MM.1S (cell line): ENCODE data around the gene KRTAP5-6.

Source experiments
- DNase-seq: peaks from one replicate; pipeline ENCODE4 v3.0.0-alpha.2; 2015
- H2AFZ ChIP-seq: fragments of 300-600 bp; sonication (generic); 2 replicates; pipeline ENCODE4 v1.6.0; 2016; ENCODE audit warnings: antibody characterized with exemption, low read length
- H3F3A ChIP-seq: fragments of 300-600 bp; sonication (generic); 2 replicates; pipeline ENCODE4 v1.6.1; 2016; ENCODE audit warnings: mild to moderate bottlenecking, antibody characterized with exemption, low read length, moderate library complexity, mixed read lengths; ENCODE audit not compliant: insufficient read depth
- H3K27ac ChIP-seq: fragments of 300-600 bp; sonication (generic); 2 replicates; pipeline ENCODE4 v1.5.1; 2016; ENCODE audit warnings: mild to moderate bottlenecking, low read length
- H3K27me3 ChIP-seq: fragments of 300-600 bp; sonication (generic); replicated peaks from 2 replicates; pipeline ENCODE4 v1.6.0; 2016; ENCODE audit warnings: low read length; ENCODE audit not compliant: insufficient read depth
- H3K36me3 ChIP-seq: fragments of 300-600 bp; sonication (generic); replicated peaks from 2 replicates; pipeline ENCODE4 v1.6.1; 2016; ENCODE audit warnings: mild to moderate bottlenecking, low read length, mixed read lengths; ENCODE audit not compliant: insufficient read depth
- H3K4me1 ChIP-seq: fragments of 300-600 bp; sonication (generic); 2 replicates; pipeline ENCODE4 v1.6.1; 2016; ENCODE audit warnings: low read length, mixed read lengths
- H3K4me2 ChIP-seq: fragments of 300-600 bp; sonication (generic); 2 replicates; pipeline ENCODE4 v1.6.0; 2016; ENCODE audit warnings: low read depth, low read length
- H3K4me3 ChIP-seq: fragments of 300-600 bp; sonication (generic); 2 replicates; pipeline ENCODE4 v1.5.1; 2016; ENCODE audit warnings: low read length, mixed read lengths
- H3K79me2 ChIP-seq: fragments of 300-600 bp; sonication (generic); 2 replicates; pipeline ENCODE4 v1.6.1; 2016; ENCODE audit warnings: mixed run types, low read length, mixed read lengths
- H3K9ac ChIP-seq: fragments of 300-600 bp; sonication (generic); 2 replicates; pipeline ENCODE4 v1.6.1; 2016; ENCODE audit warnings: low read length, mixed read lengths
- H3K9me2 ChIP-seq: fragments of 300-600 bp; sonication (generic); replicated peaks from 2 replicates; pipeline ENCODE4 v1.6.1; 2016; ENCODE audit warnings: mild to moderate bottlenecking, low read length, mixed read lengths; ENCODE audit not compliant: insufficient read depth
- H3K9me3 ChIP-seq: fragments of 300-600 bp; sonication (generic); replicated peaks from 2 replicates; pipeline ENCODE4 v1.6.1; 2016; ENCODE audit warnings: mild to moderate bottlenecking, low read length, mixed read lengths; ENCODE audit not compliant: insufficient read depth
- H4K20me1 ChIP-seq: fragments of 300-600 bp; sonication (generic); 2 replicates; pipeline ENCODE4 v1.6.1; 2016; ENCODE audit warnings: mild to moderate bottlenecking, low read length, moderate library complexity, mixed read lengths; ENCODE audit not compliant: insufficient read depth
- CTCF ChIP-seq: fragments of 300-600 bp; sonication (generic); IDR thresholded peaks from 2 replicates; pipeline ENCODE4 v1.5.1; 2016; ENCODE audit warnings: antibody characterized with exemption, low read length, mixed read lengths
- EZH2 ChIP-seq: fragments of 300-600 bp; sonication (generic); optimal IDR thresholded peaks from 2 replicates; pipeline ENCODE3; 2017; ENCODE audit warnings: low read depth, mild to moderate bottlenecking, antibody characterized with exemption, low read length, mixed read lengths
- EZH2phosphoT487 ChIP-seq: fragments of 300-600 bp; sonication (generic); IDR thresholded peaks from 2 replicates; pipeline ENCODE4 v1.6.1; 2018; ENCODE audit warnings: antibody characterized with exemption, low read length

KRTAP5-6 gene

DNA sequence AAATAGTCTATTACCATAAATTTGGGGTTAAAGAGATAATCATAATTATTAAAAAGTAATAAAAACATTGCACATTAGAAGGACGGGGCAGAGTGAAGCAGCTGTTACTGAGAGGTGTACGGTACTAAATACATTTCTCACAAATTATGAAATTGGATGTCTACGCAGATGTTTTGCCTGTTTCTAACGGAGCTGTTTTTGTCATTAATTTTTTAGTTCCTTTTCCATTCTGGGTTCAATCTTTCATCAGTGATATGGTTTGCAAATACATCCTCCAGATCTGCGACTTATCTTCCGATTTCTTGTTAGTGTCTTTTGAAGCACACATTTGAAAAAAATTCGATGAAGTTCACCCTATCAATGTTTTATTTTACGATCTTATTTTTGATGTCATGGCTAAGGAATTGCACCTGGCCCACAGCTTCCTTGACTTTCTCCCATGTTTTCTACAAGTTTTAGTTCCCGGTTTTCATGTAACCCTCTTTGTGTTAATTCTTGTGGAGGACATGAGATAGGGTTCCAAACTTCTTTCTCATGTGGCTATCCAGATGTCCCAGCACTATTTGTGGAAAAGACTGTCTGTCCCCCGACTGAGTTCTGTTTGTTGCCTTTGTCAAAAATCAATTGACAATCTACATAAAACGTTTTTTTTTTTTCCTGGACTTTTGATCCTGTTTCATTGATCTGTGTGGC is 21.3 kb upstream of the KRTAP5-6 start:
- TF ChIP-seq EZH2phosphoT487 (no peak), EZH2 (peak; percentile 52)
- no peak overlapping the region for H3K27ac ChIP-seq
- H3K79me2 ChIP-seq: no peaks in the 10 kb centered on the region
- H3F3A ChIP-seq: no peaks in the 10 kb centered on the region
- DNase-seq: no peak
- no peak overlapping the region for H2AFZ ChIP-seq
- H3K4me3 ChIP-seq: no peak overlapping the region
- no peak overlapping the region for H3K9ac ChIP-seq
- no peak overlapping the region for H3K4me2 ChIP-seq
- no peaks in the 10 kb centered on the region for H3K4me1 ChIP-seq
- no peaks in the 10 kb centered on the region for H3K9me3 ChIP-seq
- H3K27me3 ChIP-seq: peaks cover 99% of the 10 kb centered on the region
- no peaks in the 10 kb centered on the region; the same call in 1 of the 2 replicates for H4K20me1 ChIP-seq
- H3K9me2 ChIP-seq: no peaks in the 10 kb centered on the region
- no peaks in the 10 kb centered on the region for H3K36me3 ChIP-seq

GRCh38 chr11:1676229-1676740 is 20.7 kb upstream of the KRTAP5-6 start:
- H3K36me3 ChIP-seq: no peaks in the 10 kb centered on the region
- H3K9ac ChIP-seq: no peak overlapping the region
- peaks cover 98% of the 10 kb centered on the region for H3K27me3 ChIP-seq

DNA sequence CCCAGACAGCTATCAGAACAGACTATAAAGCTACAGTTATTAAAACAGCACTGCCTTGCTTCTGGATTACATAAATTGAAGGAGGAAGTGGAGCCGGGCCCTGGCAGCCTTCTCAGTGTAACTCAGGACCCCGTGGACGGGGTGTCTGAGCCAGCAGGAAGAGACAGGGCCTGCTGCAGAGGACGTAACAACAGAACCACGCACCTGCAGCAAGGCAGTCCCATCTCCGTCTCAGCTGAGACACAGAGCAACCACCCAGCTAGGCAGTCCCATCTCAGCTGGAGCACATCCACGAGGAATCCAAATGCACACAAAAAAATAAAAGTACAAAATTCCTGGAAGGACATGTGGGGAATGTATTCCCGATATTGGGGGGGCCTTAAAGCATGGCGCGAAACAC is 17.1 kb upstream of the KRTAP5-6 start:
- TF ChIP-seq EZH2: no peak
- no peak for TF ChIP-seq EZH2phosphoT487
- no peak for TF ChIP-seq CTCF
- H3K27me3 ChIP-seq: peaks cover 84% of the 10 kb centered on the region
- H3K36me3 ChIP-seq: no peaks in the 10 kb centered on the region
- H3K79me2 ChIP-seq: no peaks in the 10 kb centered on the region
- H3K9ac ChIP-seq: no peak overlapping the region
- no peak overlapping the region for H2AFZ ChIP-seq
- no peaks in the 10 kb centered on the region for H3K9me3 ChIP-seq
- H3F3A ChIP-seq: no peaks in the 10 kb centered on the region
- H3K27ac ChIP-seq: no peak overlapping the region
- H3K9me2 ChIP-seq: no peaks in the 10 kb centered on the region
- H3K4me1 ChIP-seq: no peaks in the 10 kb centered on the region
- no peak overlapping the region for H3K4me2 ChIP-seq
- H3K4me3 ChIP-seq: no peak overlapping the region
- H4K20me1 ChIP-seq: no peaks in the 10 kb centered on the region; the same call in 1 of the 2 replicates
- no peak for DNase-seq

More at GRCh38 chr11:1676229-1676740, 20.7 kb upstream of the KRTAP5-6 start:
- DNase-seq: no peak
- TF ChIP-seq EZH2: no peak
- no peak for TF ChIP-seq CTCF
- TF ChIP-seq EZH2phosphoT487: no peak
- Histone ChIP-seq H3K9me3 (no peaks in the 10 kb centered on the region), H3K4me2 (no peak overlapping the region), H3F3A (no peaks in the 10 kb centered on the region), H3K79me2 (no peaks in the 10 kb centered on the region), H3K27ac (no peak overlapping the region), H4K20me1 (no peaks in the 10 kb centered on the region; the same call in 1 of the 2 replicates), H3K9me2 (no peaks in the 10 kb centered on the region), H3K4me1 (no peaks in the 10 kb centered on the region), H3K4me3 (no peak overlapping the region), H2AFZ (no peak overlapping the region)
